SK-N-MC (cell line): ENCODE data around the gene C3orf70.

Experiments used
- DNase-seq: peaks from one replicate; pipeline ENCODE4 v3.0.0-alpha.2; 2011; ENCODE audit warnings: low read depth, low spot score
- H3K27ac ChIP-seq: fragments of 200-600 bp; sonication (generic); 2 replicates; pipeline ENCODE4 v1.5.1; 2016; ENCODE audit warnings: mixed run types
- H3K36me3 ChIP-seq: fragments of 200-600 bp; sonication (generic); 2 replicates; pipeline ENCODE4 v1.6.1; 2017; ENCODE audit warnings: antibody characterized with exemption, low read length, mixed read lengths; ENCODE audit not compliant: insufficient read depth
- H3K4me3 ChIP-seq: fragments of 200-600 bp; sonication (generic); 2 replicates; pipeline ENCODE4 v1.5.1; 2016
- H3K9ac ChIP-seq: fragments of 200-600 bp; sonication (generic); 2 replicates; pipeline ENCODE4 v1.8.0; 2017; ENCODE audit warnings: mixed run types, mixed read lengths; ENCODE audit not compliant: insufficient read length
- H3K9me3 ChIP-seq: fragments of 200-600 bp; sonication (generic); 2 replicates; pipeline ENCODE4 v1.6.1; 2017; ENCODE audit warnings: low read depth, mild to moderate bottlenecking, antibody characterized with exemption, low read length, moderate library complexity, mixed read lengths
- EZH2 ChIP-seq: fragments of 200-600 bp; sonication (generic); IDR thresholded peaks from one replicate; pipeline ENCODE4 v1.6.1; 2017; ENCODE audit warnings: antibody characterized with exemption
- FOXP2 ChIP-seq: optimal IDR thresholded peaks from 2 replicates; pipeline ENCODE3; 2011; ENCODE audit warnings: mild to moderate bottlenecking, moderate library complexity; ENCODE audit not compliant: insufficient read depth; ENCODE audit errors: extremely low read length, control extremely low read depth
- POLR2AphosphoS5 ChIP-seq: IDR thresholded peaks from 2 replicates; pipeline ENCODE4 v1.6.1; 2012; ENCODE audit warnings: mild to moderate bottlenecking, low read depth, low read length, borderline replicate concordance

The C3orf70 gene

GRCh38 chr3:185155678-185156077 lies 2.8 kb upstream of the C3orf70 start:
- TF ChIP-seq FOXP2: no peak
- TF ChIP-seq EZH2: no peak
- no peak for TF ChIP-seq POLR2AphosphoS5
- H3K36me3 ChIP-seq: no peaks in the 10 kb centered on the region
- H3K27ac ChIP-seq: no peak overlapping the region
- no peak overlapping the region for H3K9ac ChIP-seq
- no peak overlapping the region for H3K4me3 ChIP-seq
- no peak for DNase-seq
- H3K9me3 ChIP-seq: no peaks in the 10 kb centered on the region

- no peaks in the 10 kb centered on the region for H3K9me3 ChIP-seq
- no peak overlapping the region; the same call in 1 of the 2 replicates for H3K4me3 ChIP-seq
- no peak for TF ChIP-seq FOXP2
- TF ChIP-seq POLR2AphosphoS5: no peak
- TF ChIP-seq EZH2: no peak
- DNase-seq: no peak
- no peaks in the 10 kb centered on the region for H3K36me3 ChIP-seq
- H3K9ac ChIP-seq: no peak overlapping the region
- H3K27ac ChIP-seq: peak overlapping the region; percentile 55
Measured at GRCh38 chr3:185153861-185154629, 1.2 kb upstream of the C3orf70 start.

- DNase-seq: no peak
- H3K36me3 ChIP-seq: no peaks in the 10 kb centered on the region
- H3K9ac ChIP-seq: peak overlapping the region; percentile 52
- peak overlapping the region; percentile 82 for H3K4me3 ChIP-seq
- H3K9me3 ChIP-seq: no peaks in the 10 kb centered on the region
- TF ChIP-seq POLR2AphosphoS5: no peak
- TF ChIP-seq EZH2: no peak
- no peak for TF ChIP-seq FOXP2
- no peak overlapping the region for H3K27ac ChIP-seq
Measured at GRCh38 chr3:185153171-185153771, 411 bp upstream of the C3orf70 start.

GRCh38 chr3:185151964-185152409 lies 873 bp downstream of the C3orf70 start:
- Histone ChIP-seq H3K4me3 (peak overlapping the region; percentile 82), H3K27ac (no peak overlapping the region), H3K36me3 (no peaks in the 10 kb centered on the region), H3K9ac (peak overlapping the region; percentile 75), H3K9me3 (no peaks in the 10 kb centered on the region)
- TF ChIP-seq EZH2: no peak
- no peak for TF ChIP-seq FOXP2
- TF ChIP-seq POLR2AphosphoS5: no peak
- DNase-seq: no peak

GRCh38 chr3:185151101-185151963 lies 1.5 kb downstream of the C3orf70 start:
- Histone ChIP-seq H3K4me3 (peak overlapping the region; percentile 82), H3K9ac (peak overlapping the region; percentile 75), H3K27ac (no peak overlapping the region), H3K36me3 (no peaks in the 10 kb centered on the region), H3K9me3 (no peaks in the 10 kb centered on the region)
- DNase-seq: no peak
- TF ChIP-seq POLR2AphosphoS5: no peak
- TF ChIP-seq FOXP2: no peak
- TF ChIP-seq EZH2: no peak

- Histone ChIP-seq H3K9ac (no peak overlapping the region), H3K4me3 (peak overlapping the region; percentile 82; the same call in 1 of the 2 replicates), H3K9me3 (no peaks in the 10 kb centered on the region), H3K27ac (no peak overlapping the region), H3K36me3 (no peaks in the 10 kb centered on the region)
- DNase-seq: no peak
- no peak for TF ChIP-seq POLR2AphosphoS5
- TF ChIP-seq FOXP2: no peak
- no peak for TF ChIP-seq EZH2
Measured at GRCh38 chr3:185150561-185150960, 2.3 kb downstream of the C3orf70 start.

GRCh38 chr3:185149591-185149990 lies 3.3 kb downstream of the C3orf70 start:
- DNase-seq: no peak
- Histone ChIP-seq H3K9ac (no peak overlapping the region), H3K4me3 (no peak overlapping the region), H3K9me3 (no peaks in the 10 kb centered on the region), H3K27ac (no peak overlapping the region), H3K36me3 (no peaks in the 10 kb centered on the region)
- no peak for TF ChIP-seq POLR2AphosphoS5
- TF ChIP-seq FOXP2: no peak
- no peak for TF ChIP-seq EZH2

GRCh38 chr3:185145511-185145910 lies 7.3 kb downstream of the C3orf70 start:
- Histone ChIP-seq H3K4me3 (no peak overlapping the region), H3K9me3 (no peaks in the 10 kb centered on the region), H3K36me3 (no peaks in the 10 kb centered on the region), H3K27ac (no peak overlapping the region), H3K9ac (no peak overlapping the region)
- TF ChIP-seq EZH2 (no peak), FOXP2 (no peak), POLR2AphosphoS5 (no peak)
- no peak for DNase-seq
